ENCODE results near the gene RBMX.
"Not testable (repeated sequence)": the region's sequence is repeated elsewhere in the genome, so short reads cannot be mapped to it uniquely, and the experiment has no call there.

The RBMX gene

GRCh38 chrX:136874114-136874513 is 6.4 kb downstream of the RBMX start:
- DNase-seq = not testable (repeated sequence)

GRCh38 chrX:136873210-136873609 is 7.3 kb downstream of the RBMX start:
- DNase-seq = not testable (repeated sequence)

GRCh38 chrX:136872091-136872700 is 8.3 kb downstream of the RBMX start:
- no peak for DNase-seq

DNA sequence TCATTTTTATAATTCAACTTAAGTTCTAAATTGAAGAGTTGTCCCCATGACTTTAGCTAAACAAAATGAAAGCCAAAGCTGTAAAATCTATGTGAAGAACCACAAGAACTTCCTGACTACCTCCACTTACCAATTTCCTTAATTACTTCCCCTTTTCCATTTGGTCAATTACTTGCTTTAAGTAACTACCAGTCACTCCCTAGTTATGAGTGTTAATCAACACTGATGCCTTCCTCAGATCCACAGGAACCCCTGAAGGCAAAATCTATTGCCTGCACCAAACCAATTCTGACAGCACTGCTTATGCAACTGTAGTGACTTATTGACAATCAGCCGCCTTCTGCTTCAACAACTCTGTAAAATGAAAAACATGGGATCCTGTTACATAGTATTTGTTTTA is 10.5 kb downstream of the RBMX start:
- no peak for DNase-seq

- no peak for DNase-seq
Measured at GRCh38 chrX:136868283-136869055, 12.1 kb downstream of the RBMX start.

- DNase-seq = no peak
Measured at GRCh38 chrX:136867518-136867917, 13.0 kb downstream of the RBMX start.

DNA sequence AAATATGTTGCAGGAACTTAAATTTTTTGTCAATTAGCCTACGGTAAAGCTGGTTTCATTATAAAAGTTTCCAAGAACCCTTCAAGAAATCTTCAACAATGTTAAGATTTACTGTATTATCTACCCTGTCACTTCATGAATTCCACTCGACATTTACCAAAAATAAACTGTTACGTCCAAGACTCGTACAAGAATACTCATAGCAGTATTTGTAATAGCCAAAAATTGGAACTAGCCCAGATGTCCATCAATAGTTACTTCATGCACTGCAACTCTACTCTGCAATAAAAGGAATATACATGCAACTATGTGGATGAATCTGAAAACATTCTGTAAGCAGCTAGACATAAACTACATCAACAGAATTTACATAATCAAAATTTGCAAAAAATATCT is 13.4 kb downstream of the RBMX start:
- DNase-seq = no peak

GRCh38 chrX:136866337-136867095 is 14.0 kb downstream of the RBMX start:
- no peak for DNase-seq

DNA sequence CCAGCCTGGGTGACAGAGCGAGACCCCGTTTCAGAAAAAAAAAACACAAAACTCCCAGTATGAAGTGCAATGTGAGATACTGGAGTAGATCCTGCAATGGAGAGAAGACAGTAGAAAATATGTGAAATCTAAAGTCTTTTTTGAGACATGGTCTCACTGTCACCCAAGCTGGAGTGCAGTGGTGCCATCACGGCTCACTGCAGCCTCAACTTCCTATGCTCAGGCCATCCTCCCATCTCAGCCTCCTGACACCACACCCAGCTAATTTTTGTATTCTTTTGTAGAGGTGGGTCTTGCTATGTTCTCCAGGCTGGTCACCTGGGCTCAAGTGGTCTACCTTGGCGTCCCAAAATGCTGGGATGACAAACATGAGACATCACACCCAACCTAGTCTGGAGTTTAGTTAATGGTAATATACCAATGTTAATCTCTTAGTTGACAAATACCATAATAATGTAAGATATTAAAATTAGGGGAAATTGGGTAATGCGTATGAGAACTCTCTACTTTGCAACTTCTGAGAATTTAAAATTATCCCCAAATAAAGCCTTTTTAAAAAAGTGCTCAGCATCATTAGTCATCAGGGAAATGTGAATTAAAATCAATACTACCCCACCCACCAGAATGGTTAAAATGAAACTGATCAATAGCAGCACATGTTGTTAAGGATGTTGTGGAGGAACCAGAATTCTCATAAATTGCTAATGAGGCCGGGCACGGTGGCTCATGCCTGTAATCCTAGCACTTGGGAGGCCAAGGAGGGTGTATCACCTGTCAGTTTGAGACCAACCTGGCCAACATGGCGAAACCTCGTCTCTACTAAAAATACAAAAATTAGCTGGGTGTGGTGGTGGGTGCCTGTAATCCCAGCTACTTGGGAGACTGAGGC is 15.0 kb downstream of the RBMX start:
- no peak for DNase-seq

GRCh38 chrX:136863826-136864225 is 16.7 kb downstream of the RBMX start:
- no peak for DNase-seq

- no peak for DNase-seq
Measured at GRCh38 chrX:136862546-136862945, 18.0 kb downstream of the RBMX start.

- DNase-seq = no peak
Measured at GRCh38 chrX:136861877-136862276, 18.6 kb downstream of the RBMX start.

DNA sequence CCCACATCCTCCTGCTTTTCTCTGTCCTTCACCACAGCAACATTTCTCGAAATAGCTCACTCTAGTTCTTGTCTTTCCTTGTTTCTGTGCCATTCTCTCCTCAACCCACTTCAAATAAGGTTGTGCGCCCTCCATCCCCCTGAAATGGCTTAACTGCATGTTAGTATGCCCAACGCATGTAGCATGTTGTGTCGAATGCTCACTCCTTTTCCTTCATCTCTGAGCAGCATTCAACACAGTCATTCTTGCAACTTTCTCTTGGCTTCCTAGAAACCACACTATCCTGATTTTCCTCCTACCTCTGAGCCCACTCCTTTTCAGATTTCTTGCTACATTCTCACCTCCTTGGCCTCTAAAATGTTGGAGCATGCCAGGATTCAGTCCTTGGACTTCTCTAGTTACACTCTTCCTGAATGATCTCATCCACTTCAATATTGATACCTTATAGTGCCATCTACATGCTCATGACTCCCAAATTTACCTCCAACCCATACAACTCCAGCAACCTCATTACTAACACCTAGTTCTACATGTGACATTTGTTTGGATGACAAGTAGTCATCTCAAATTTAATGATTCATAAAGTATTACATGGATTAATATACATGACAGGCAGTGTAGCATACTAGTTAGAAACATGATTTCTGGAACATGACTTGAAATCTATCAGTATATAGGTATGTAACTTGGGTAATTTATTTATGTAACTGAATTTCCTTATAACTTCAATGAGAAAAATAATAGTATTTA is 22.3 kb downstream of the RBMX start:
- no peak for DNase-seq

- no peak for DNase-seq
Measured at GRCh38 chrX:136856551-136856950, 24.0 kb downstream of the RBMX start.

DNA sequence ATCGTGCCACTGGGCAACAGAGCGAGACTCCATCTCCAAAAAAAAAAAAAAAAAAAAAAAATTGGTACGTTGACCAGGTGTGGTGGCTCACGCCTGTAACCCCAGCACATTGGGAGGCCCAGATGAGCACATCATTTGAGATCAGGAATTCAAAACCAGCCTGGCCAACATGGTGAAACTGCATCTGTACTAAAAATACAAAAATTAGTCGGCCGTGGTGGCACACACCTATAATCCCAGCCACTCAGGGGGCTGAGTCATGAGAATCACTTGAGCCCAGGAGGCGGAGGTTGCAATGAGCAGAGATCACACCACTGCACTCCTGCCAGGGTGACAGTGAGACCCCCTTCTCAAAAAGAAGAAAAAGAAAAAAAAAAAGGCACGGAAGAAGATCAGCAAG is 24.5 kb downstream of the RBMX start:
- DNase-seq = no peak

- no peak for DNase-seq
Measured at GRCh38 chrX:136851526-136851925, 29.0 kb downstream of the RBMX start.

DNA sequence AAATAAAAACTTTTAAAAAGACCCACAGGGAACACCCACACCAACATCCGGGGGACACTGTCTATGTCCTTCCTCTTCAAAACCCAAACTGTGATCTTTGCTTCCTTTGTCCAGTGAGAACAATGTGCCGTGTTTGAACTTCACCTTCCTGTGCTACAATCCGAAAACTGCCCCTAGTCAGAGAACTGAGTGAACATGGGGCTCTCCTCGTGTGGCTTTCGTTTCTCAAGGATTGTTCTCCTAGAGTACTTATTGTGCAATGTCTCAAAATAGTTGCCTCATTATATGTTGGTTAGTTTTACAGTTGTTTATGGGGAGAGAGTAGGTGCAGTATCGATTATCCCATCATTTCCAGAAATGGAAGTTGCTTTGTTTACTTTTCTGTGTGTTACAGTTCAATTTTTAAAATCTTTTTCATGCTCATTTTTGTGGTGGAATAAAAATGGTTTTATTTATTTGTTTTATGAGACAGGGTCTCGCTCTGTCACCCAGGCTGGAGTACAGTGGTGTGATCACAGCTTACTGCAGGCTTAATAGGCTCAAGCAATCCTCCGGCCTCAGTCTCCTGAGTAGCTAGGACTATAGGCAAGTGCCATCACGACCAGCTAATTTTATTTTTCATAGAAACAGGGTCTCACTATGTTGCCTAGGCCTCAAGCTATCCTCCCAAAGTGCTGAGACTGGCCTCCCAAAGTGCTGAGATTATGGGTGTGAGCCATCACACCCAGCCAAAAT is 29.9 kb downstream of the RBMX start:
- DNase-seq = no peak

DNA sequence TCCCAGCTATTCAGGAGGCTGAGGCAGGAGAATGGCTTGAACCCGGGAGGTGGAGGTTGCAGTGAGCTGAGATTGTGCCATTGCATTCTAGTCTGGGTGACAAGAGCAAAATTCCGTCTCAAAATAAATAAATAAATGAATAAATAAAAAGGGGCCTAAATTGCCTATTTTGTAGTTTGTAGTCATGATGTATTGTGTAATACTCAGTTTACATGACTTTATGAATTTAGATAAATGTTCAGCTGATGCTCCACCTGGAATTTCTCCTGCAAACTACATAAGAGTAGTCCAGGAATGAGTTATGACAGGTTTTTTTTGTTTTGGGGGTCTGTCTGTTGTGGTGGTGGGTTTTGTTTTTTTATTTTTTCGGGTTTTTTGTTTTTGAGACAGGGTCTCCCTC is 31.1 kb downstream of the RBMX start:
- no peak for DNase-seq

DNA sequence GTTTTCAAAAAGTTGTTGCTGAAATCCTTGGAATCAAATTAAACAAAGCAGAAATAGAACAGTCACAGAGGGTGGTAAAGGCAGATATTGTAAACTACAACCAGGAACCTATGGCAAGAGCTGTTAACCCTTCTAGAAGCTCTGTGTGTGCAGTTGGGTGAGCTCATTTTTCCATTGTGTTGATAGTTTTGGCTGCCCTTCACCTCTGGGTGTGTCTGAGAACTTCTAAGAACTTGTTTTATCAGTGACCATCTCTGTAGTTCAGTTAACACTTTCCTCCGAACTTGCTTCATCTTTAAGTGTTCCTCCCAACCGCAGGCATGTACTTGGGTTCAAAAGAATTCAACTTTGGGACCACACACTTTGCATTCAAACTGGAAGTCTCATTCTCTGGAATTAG is 32.7 kb downstream of the RBMX start:
- no peak for DNase-seq

- no peak for DNase-seq
Measured at GRCh38 chrX:136839196-136839595, 41.3 kb downstream of the RBMX start.

DNA sequence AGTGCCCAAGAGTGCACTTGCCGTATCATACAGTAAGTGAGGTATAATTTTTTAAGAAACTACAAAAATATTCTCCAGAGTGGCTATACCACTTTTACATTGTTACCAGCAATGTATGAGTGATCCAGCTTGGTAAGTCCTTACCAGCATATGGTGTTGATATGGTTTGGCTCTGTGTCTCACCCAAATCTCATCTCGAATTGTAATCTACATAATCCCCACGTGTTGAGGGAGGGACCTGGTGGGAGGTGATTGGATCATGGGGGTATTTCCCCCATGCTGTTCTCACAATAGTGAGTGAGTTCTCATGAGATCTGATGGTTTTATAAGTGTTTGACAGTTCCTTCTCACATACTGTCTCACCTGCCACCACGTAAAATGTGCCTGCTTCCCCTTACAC is 44.8 kb downstream of the RBMX start:
- no peak for DNase-seq

DNA sequence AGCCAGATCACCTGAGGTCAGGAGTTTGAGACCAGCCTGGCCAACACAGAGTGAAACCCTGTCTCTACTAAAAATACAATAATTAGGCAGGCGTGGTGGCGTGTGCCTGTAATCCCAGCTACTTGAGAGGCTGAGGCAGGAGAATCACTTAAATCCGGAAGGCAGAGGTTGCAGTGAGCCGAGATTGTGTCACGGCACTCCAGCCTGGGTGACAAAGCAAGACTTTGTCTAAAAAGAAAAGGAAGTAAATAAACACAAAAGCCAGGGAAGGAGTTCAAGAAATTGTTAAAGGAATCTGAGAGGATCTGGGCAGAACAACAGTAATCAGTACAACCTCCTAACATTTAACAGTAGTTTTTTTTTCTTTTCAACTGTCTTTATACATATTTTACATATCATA is 51.1 kb downstream of the RBMX start:
- DNase-seq = no peak

Measured in activated CD4-positive, alpha-beta T cell treated with anti-CD3 and anti-CD28 coated beads, Interleukin-2, amount 50 U/mL, for 1 hour (primary cell).